ENCODE results near the gene C1R. TPM values are rescaled to one million over a fixed set of nuclear protein-coding genes. Genes with fewer than 3 reads are reported as not detected.

The C1R gene
- total RNA-seq, 1 donor from 2014 or later = 2.5 TPM

- no peak for TF ChIP-seq CTCF (conservative IDR thresholded peaks at IDR 0.05; ENCODE audit: low read depth, low read length)
- no peak for DNase-seq (ENCODE audit: low read depth)
- H3K4me3 ChIP-seq (ENCODE audit: low read depth, low read length) = peak overlapping the region; percentile 97
These were observed 35.8 kb upstream of the C1R start for GRCh38 chr12:7127916-7128626.

GRCh38 chr12:7125632-7126227 is 33.5 kb upstream of the C1R start:
- no peak for TF ChIP-seq CTCF (conservative IDR thresholded peaks at IDR 0.05; ENCODE audit: low read depth, low read length)
- no peak for DNase-seq (ENCODE audit: low read depth)
- no peak overlapping the region for H3K4me3 ChIP-seq (ENCODE audit: low read depth, low read length)

- no peak for TF ChIP-seq CTCF (conservative IDR thresholded peaks at IDR 0.05; ENCODE audit: low read depth, low read length)
- no peak for DNase-seq (ENCODE audit: low read depth)
These were observed 31.7 kb upstream of the C1R start for GRCh38 chr12:7123806-7124522.

GRCh38 chr12:7122811-7123769 is 30.8 kb upstream of the C1R start:
- TF ChIP-seq CTCF (conservative IDR thresholded peaks at IDR 0.05; ENCODE audit: low read depth, low read length) = no peak

More at GRCh38 chr12:7123806-7124522, 31.7 kb upstream of the C1R start:
- H3K4me3 ChIP-seq (ENCODE audit: low read depth, low read length) = no peak overlapping the region

GRCh38 chr12:7121324-7121723 is 29.1 kb upstream of the C1R start:
- no peak for DNase-seq (ENCODE audit: low read depth)
- H3K4me3 ChIP-seq (ENCODE audit: low read depth, low read length) = no peak overlapping the region
- TF ChIP-seq CTCF (conservative IDR thresholded peaks at IDR 0.05; ENCODE audit: low read depth, low read length) = no peak

More at GRCh38 chr12:7122811-7123769, 30.8 kb upstream of the C1R start:
- no peak overlapping the region for H3K4me3 ChIP-seq (ENCODE audit: low read depth, low read length)
- no peak for DNase-seq (ENCODE audit: low read depth)

- no peak overlapping the region for H3K4me3 ChIP-seq (ENCODE audit: low read depth, low read length)
- no peak for DNase-seq (ENCODE audit: low read depth)
- TF ChIP-seq CTCF (conservative IDR thresholded peaks at IDR 0.05; ENCODE audit: low read depth, low read length) = no peak
These were observed 27.9 kb upstream of the C1R start for GRCh38 chr12:7120166-7120565.
